GDM1 (cell line): ENCODE data around the gene FBLL1.
"Not testable (repeated sequence)": the region's sequence is repeated elsewhere in the genome, so short reads cannot be mapped to it uniquely, and the experiment has no call there.

Source experiments
- DNase-seq: peaks from one replicate; lab custom pipeline; 2025; lab: John Stamatoyannopoulos, UW

FBLL1 gene

DNA sequence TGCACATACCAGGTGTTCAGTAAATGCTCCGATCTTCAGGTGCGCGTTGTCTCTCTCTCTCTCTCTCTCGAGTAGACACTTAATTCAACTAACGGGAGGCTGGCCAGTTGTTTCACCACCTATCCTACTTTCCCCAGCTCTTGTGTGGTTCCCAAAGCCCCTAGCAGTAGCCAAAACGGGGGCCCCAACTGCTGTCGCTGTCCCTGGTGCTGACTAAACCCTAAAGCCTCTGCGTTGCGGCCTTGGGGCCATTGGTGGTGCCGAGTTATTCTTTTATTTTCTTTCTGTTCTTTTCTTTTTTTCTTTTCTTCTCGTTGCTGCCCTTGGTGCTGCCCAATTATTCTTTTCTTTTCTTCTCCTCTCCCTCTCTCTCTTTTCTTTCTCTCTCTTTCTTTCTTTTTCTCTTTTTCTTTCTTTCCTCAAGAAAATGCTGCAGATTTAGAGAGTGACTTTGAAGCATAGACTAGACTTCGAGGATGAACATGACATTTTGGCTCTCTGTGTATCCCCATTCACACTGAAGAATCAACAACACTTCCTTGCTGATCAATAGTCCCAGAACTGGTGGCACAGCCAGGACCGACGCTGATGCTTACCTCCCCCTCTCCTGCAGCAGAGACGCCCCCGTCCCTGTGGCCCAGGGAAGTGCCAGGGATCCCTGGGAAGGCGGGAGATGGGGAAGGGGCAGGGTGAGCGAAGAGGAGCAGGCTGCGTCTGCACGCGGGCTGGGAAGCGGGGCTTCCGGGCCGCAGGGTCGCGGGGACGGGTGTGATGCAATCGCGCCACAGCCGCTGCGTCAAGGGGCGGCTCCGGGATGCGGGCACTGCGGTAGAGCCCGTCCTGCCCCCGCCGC lies at the start of gene FBLL1:
TSS of gene FBLL1 (plus strand) at position 785 of the 853 bp plus-strand sequence. CDS start 200 bp downstream, outside the sequence.
- no peak for DNase-seq

DNA sequence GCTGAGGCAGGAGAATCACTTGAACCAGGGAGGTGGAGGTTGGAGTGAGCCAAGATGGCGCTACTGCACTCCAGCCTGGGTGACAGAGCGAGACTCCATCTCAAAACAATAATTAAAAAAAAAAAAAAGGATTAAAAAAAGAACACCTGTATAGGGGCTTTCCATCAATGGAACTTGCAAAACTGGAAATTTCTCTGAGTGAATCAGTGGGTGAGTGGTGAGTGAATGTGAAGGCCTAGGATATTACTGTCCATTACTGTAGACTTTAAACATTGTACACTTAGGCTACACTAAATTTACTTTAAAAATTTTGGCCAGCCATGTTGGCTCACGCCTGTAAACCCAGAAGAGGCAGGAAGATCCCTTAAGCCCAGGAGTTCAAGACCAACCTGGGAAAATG lies 48.5 kb upstream of the FBLL1 start:
- no peak for DNase-seq

- no peak for DNase-seq
These were observed 47.7 kb upstream of the FBLL1 start for GRCh38 chr5:168481330-168481788.

GRCh38 chr5:168482361-168482760 lies 46.7 kb upstream of the FBLL1 start:
- no peak for DNase-seq

DNA sequence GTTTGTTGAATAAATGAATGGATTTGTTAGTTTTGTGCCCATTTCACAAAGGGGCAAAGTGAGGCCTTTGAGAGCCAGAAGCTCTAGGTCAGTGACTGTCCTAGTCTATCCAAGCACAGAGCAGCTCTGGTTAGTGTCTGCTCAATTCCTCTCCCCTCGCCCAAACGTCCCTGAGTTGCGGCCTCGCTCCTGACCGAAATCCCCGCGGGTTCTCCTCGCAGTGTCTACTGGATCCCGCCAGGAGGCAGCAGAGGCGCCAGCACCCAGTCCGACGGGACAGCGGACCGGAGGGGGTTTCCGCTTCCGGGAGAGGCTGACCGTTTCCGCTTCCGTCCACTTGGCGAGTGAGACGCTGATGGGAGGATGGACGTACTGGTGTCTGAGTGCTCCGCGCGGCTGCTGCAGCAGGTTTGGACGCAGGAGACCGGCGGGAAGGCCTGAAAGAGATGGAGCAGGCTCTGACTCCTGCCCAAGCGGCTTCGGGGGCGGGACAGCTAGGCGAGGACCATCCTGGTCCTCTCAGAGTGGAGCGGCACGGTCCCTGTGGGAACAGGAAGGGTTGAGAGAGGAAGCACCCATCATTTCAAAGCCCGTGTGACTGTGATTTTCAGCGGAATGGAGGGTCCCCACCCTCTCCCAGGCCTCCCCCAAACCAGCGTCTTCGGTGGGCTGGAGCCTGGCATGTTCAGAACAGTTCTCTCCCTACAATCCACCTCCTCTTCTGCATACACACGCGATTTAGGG lies 42.8 kb upstream of the FBLL1 start, which contains the start of gene RARS1:
TSS of gene RARS1 (plus strand) at position 336 of the 744 bp plus-strand sequence. CDS start at position 364, 28 bp downstream.
- DNase-seq = peak; percentile 80

- no peak for DNase-seq
These were observed 40.0 kb upstream of the FBLL1 start for GRCh38 chr5:168489059-168489458.

GRCh38 chr5:168494057-168494555 lies 35.0 kb upstream of the FBLL1 start:
- no peak for DNase-seq

DNA sequence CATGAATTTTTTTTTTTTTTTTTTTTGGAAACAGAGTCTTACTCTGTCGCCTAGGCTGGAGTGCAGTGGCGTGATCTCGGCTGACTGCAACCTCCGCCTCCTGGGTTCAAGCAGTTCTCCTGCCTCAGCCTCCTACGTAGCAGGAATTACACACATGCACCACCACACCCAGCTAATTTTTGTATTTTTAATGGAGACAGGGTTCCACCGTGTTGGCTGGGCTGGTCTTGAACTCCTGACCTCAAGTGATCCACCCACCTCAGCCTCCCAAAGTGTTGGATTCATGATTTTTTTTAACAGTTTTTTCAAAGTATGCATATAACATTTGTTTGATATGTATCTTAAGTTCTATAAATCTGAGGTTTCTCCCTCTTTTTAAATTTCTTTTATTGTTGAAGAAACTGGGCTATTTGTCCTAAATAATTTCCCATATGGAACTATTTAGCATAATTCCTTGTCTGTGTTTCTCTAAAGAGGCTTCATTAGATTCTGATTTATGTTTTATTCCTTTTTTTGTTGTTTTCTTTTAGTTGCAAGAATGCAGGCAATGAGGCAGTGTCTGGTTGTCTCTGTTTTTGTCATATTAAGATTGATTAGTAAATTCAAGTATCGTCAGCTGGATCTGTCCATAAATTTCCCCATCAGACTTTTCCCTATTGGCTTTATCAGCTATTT lies 26.4 kb upstream of the FBLL1 start:
- DNase-seq = no peak

- DNase-seq = no peak
These were observed 15.2 kb upstream of the FBLL1 start for GRCh38 chr5:168513861-168514428.

DNA sequence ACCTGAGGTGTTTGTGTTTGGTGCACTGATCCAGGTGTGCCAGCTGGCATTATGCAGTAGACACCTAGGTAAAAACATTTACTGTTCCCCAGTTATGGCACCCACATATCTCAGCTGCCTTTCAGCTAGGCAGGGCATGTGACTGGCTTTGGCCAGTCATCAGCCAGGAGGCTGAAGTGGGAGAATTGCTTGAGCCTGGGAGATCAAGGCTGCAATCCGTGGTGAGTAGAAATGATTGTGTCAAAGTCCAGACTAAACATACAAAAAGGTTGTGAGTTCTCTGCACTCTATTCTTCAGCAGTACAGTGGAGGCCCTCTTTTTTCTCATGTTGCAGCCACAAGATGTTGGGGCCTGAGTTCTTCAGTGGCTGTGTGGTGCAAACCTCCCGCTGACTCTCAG lies 3.2 kb upstream of the FBLL1 start:
- no peak for DNase-seq

DNA sequence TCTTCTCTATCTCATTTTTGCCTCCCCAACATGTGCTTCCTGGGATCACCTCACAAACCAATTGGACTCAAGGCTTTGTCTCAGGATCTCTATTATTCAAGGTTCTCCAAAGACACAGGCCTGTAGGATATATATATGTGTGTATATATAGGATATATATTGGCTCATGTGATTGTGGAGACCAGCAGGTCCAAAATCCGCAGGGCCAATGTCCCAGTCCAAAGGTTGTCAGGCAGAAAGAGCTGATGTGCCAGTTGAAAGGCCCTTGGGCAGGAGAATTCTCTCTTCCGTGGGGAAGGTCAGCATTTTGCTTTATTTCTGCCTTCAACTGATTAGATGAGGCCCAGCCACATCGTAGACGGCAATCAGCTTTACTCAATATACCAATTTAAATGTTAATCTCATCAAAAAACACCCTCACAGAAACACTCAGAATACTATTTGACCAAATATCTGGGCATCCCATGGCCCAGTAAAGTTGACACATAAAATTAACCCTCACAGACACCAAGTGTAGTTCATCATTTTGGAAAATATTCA lies 1.3 kb upstream of the FBLL1 start:
- no peak for DNase-seq

DNA sequence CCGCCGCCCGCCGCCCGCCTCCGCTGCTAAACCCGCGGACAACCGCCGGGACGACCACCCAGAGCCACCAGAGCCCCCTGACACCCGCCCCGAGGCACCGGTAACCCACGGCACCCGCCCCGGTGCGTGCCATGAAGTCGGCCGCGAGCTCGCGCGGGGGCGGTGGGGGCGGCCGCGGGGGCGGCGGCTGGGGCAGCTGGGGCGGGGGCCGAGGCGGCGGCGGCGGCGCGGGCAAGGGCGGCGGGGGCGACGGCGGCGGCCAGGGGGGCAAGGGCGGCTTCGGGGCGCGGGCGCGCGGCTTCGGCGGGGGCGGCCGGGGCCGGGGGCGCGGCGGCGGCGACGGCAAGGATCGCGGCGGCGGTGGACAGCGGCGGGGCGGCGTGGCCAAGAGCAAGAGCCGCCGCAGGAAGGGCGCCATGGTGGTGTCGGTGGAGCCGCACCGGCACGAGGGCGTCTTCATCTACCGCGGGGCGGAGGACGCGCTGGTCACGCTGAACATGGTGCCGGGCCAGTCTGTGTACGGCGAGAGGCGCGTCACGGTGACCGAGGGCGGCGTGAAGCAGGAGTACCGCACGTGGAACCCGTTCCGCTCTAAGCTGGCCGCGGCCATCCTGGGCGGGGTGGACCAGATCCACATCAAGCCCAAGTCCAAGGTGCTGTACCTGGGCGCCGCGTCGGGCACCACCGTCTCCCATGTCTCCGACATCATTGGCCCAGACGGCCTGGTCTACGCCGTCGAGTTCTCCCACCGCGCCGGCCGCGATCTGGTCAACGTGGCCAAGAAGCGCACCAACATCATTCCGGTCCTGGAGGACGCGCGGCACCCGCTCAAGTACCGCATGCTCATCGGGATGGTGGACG lies 499 bp downstream of the FBLL1 start:
- DNase-seq = no peak

DNA sequence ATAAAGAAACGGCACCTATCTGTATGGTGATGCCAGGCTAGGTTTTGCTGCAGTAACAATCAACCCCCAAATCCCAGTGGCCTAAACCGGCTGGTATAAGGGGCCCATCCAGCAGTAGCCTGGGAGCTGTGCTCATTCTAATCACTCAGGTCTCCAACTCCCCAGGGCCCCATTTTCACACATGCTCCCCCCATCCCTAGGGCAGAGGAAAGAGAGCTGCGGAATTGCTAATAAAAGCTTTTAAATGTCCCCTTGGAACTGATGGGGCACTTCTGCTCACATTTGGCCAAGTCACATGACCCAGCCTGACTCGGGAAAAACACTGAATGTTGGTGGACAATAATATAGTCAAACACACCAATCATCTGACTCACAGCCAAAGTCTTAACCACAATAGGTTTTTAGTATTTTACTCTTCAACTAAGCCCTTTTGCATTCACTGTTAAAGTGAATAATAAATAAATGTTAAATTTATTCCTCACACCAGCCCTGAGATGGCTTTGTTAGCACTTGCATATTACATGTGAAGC lies 1.6 kb downstream of the FBLL1 start:
- DNase-seq = no peak

- no peak for DNase-seq
These were observed 2.1 kb downstream of the FBLL1 start for GRCh38 chr5:168531191-168531590.

GRCh38 chr5:168531987-168532864 lies 3.1 kb downstream of the FBLL1 start:
- DNase-seq = no peak

DNA sequence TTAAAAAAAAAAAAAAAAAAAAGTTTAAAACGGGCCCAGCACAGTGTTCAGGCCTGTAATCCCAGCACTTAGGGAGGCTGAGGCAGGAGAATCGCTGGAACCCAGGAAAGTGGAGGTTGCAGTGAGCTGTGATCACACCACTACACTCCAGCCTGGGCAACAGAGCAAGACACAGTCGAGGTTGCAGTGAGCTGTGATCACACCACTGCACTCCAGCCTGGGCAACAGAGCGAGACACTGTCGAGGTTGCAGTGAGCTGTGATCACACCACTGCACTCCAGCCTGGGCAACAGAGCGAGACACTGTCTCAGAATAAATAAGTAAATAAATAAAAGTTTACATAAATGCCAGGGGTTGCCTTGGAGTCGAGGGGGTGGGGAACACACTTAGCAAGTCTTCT lies 5.2 kb downstream of the FBLL1 start:
- DNase-seq = not testable (repeated sequence)

DNA sequence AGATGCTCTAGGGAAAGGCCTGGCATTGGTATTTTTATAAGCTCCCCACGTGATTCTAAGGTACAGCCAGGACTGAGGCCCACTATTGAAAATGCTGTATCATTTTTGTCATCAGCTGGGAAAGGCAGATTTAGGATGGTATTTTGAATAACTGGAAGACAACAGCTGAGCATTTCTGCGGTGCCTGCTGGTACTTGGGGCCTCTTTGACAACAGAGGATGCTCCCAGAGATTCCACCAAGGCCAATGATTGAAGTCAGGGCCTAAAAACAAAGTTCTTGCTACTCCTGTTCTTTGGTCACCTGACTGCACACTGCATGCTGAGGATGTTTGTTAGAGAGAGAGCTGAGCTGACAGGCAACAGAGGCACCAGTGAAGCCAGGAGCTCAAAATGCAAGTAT lies 8.1 kb downstream of the FBLL1 start:
- DNase-seq = no peak

DNA sequence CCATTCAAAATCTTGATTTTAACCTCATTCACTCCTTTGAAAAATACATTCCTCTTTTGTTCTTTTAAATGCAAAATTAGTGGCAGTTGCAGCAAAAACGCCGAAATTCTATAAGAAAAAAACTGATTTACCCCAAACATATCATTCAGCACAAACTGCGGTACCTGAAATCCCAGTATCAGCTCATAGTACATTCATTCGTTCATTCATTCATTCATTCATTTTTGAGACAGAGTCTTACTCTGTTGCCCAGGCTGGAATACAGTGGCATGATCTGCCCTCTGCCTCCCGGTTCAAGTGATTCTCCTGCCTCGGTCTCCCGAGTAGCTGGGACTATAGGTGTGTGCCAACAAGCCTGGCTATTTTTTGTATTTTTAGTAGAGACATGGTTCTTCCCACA lies 20.4 kb downstream of the FBLL1 start:
- no peak for DNase-seq

- DNase-seq = no peak
These were observed 21.6 kb downstream of the FBLL1 start for GRCh38 chr5:168550656-168551055.
